ENCODE measurements around the gene APOBEC3B. TPM values are rescaled to one million over a fixed set of nuclear protein-coding genes. Genes with fewer than 3 reads are reported as not detected.
"Not testable (repeated sequence)": the region's sequence is repeated elsewhere in the genome, so short reads cannot be mapped to it uniquely, and the experiment has no call there.

Gene APOBEC3B
- total RNA-seq, 3 donors from 2014 or later, result 0.33 to 2.2 TPM; not detected in 1

DNA sequence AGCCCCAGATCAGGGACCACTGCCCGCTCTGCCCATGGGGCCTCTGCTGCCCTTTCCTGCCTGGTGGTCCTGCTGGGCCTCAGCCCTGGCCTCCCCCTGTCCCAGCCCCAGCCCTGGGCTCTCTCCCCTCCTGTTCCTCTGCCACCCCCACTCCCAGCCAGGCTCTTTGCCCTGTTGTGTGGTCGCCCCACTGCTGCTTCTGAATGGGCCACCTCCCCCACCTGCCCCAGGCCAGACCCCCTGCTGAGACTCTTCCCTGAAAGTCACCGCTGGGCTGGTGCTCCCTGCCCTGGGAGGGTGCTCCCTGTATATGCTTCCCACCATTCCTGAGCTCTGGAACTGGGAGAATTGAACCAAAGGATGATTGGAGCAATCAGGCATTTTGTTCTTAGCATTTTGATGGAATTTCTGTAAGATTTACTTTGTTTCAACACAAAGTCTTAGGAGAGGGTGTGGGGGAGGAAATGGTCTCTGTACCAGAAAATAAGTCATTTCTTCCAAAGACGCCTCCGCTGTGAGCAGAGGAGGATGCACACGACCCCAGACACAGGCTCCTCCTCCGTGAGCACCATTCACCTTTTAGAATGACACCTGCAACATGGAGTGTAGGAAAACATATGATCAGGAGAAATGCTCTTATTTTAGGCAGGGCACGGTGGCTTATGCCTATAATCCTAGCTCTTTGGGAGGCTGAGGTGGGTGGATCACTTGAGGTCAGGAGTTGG lies 5.2 kb downstream of the APOBEC3B start:
- Histone ChIP-seq H3K27ac (no peak overlapping the region), H3K4me3 (no peak overlapping the region), H3K27me3 (no peaks in the 10 kb centered on the region), H3K4me1 (peaks cover 0 to 3% of the 10 kb centered on the region in 2 donors), H3K36me3 (no peaks in the 10 kb centered on the region), H3K9me3 (no peaks in the 10 kb centered on the region)
- DNase-seq (ENCODE audit: low spot score in 2 of 2), result no peak
- intact Hi-C loops (cut with DNase I; ENCODE audit: low total_unique reads), result loop anchor here (10.0 kb wide), 1 partner anchor 123 kb away; no protein-coding TSS in a partner anchor
- TF ChIP-seq, protein P1, sequence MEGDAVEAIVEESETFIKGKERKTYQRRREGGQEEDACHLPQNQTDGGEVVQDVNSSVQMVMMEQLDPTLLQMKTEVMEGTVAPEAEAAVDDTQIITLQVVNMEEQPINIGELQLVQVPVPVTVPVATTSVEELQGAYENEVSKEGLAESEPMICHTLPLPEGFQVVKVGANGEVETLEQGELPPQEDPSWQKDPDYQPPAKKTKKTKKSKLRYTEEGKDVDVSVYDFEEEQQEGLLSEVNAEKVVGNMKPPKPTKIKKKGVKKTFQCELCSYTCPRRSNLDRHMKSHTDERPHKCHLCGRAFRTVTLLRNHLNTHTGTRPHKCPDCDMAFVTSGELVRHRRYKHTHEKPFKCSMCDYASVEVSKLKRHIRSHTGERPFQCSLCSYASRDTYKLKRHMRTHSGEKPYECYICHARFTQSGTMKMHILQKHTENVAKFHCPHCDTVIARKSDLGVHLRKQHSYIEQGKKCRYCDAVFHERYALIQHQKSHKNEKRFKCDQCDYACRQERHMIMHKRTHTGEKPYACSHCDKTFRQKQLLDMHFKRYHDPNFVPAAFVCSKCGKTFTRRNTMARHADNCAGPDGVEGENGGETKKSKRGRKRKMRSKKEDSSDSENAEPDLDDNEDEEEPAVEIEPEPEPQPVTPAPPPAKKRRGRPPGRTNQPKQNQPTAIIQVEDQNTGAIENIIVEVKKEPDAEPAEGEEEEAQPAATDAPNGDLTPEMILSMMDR (IDR thresholded peaks at IDR 0.05), result no peak
- TF ChIP-seq POLR2AphosphoS5 (IDR thresholded peaks at IDR 0.05), result no peak
- no peak for TF ChIP-seq POLR2A (IDR thresholded peaks at IDR 0.05)

DNA sequence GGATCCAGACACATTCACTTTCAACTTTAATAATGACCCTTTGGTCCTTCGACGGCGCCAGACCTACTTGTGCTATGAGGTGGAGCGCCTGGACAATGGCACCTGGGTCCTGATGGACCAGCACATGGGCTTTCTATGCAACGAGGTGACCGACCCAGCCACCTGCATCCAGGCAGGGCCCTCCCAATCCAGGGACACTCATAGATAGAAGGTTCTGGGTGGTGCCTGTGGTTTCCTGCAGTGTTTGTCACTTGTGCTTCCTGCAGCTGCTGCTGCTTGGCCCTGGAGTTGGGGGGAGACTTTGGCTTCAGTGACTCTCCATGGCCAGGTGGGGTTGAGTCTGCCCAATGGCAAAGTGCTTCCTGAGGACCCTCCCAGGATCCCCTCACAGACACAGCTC lies 7.3 kb downstream of the APOBEC3B start:
- TF ChIP-seq POLR2A (IDR thresholded peaks at IDR 0.05) (no peak), POLR2AphosphoS5 (IDR thresholded peaks at IDR 0.05) (no peak)
- TF ChIP-seq, protein P1 (IDR thresholded peaks at IDR 0.05), result no peak
- Histone ChIP-seq H3K36me3 (no peaks in the 10 kb centered on the region), H3K4me3 (no peak overlapping the region), H3K9me3 (no peaks in the 10 kb centered on the region), H3K27ac (no peak overlapping the region), H3K4me1 (no peaks in the 10 kb centered on the region), H3K27me3 (no peaks in the 10 kb centered on the region)
- intact Hi-C loops (cut with DNase I; ENCODE audit: low total_unique reads), result loop anchor here (10.0 kb wide), 1 partner anchor 125 kb away; no protein-coding TSS in a partner anchor
- no peak for DNase-seq (ENCODE audit: low spot score in 2 of 2)

DNA sequence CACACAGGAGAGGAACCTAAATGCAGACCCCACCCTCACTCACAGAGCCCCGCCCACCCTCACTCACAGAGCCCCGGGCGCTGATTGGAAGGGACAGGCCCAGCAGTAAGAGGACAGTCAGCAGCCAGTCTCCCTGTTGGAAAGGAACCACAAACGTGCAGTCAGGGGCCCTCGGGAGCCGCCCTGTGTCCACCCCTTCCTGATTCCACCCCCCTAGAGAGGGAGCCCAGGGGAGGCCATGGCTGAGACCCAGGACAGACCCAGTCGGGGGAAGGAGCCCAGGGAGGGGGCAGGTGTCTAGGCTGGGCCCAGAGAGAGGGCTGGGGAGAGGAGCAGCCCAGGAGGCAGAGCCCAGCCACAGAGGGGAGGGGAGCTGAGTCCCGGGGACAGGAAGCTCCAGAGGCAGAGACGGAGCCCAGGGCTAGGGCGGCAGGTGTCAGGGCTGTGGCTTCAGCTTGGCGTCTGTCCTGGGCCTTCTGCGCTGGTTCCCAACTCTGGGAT lies 10.8 kb downstream of the APOBEC3B start:
- H3K4me1 ChIP-seq; intact Hi-C loops (cut with DNase I; ENCODE audit: low total_unique reads): not testable (repeated sequence)

DNA sequence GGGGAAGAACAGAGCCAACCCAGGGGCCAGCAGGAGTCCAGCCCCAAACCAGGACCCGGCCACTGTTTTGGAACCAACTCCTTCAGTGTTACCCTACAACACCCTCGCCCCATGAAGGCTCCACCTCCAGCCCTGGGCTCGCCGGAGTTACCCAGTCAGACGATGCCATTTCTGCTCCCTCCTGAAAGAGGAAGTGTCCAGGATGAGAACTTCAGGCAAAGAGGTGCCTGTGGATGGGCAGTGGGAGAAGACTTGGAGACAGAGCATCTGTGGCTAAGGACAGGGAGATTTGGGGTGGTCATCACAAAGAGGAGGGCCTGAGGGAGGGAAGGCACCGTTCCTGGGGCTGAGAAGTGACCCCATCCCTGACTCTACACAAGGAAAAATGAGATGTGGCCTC lies 14.0 kb downstream of the APOBEC3B start:
- TF ChIP-seq POLR2AphosphoS5 (IDR thresholded peaks at IDR 0.05), result no peak
- TF ChIP-seq POLR2A (IDR thresholded peaks at IDR 0.05), result no peak
- TF ChIP-seq, protein P1 (IDR thresholded peaks at IDR 0.05), result no peak
- Histone ChIP-seq H3K27ac (no peak overlapping the region), H3K9me3 (no peaks in the 10 kb centered on the region), H3K27me3 (no peaks in the 10 kb centered on the region), H3K4me1 (no peaks in the 10 kb centered on the region), H3K4me3 (no peak overlapping the region), H3K36me3 (no peaks in the 10 kb centered on the region)
- peak in 1 of 2 donors; percentile 7 for DNase-seq (ENCODE audit: low spot score in 2 of 2)
- intact Hi-C loops (cut with DNase I; ENCODE audit: low total_unique reads), result no loop called here

More for the DNA sequence above, 10.8 kb downstream of the APOBEC3B start:
- not testable (repeated sequence) for H3K4me3 ChIP-seq, H3K9me3 ChIP-seq, H3K36me3 ChIP-seq, H3K27me3 ChIP-seq
- DNase-seq (ENCODE audit: low spot score in 2 of 2), result peak in 1 of 2 donors; percentile 16
- H3K27ac ChIP-seq, result peak overlapping the region; percentile 36 to 59

DNA sequence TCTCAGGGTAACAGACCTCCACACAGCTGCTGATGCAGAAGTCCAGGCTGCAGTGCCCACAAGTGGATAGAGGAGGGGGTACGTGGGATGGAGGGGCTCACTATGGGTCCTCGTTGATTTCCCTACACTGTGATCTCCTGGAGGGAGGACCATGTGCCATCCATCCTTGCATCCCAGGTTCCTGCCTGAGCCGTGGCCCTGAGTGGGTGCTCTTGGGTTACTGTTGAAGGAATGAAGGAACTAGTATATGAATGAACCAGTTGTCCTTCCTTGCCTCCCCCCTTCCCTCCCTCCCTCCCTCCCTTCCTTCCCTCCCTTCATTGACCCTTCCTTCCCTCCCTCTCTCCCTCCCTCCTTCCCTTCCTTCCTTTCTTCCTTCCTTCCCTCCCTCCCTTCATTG lies 15.4 kb downstream of the APOBEC3B start:
- intact Hi-C loops (cut with DNase I; ENCODE audit: low total_unique reads), result no loop called here
- Histone ChIP-seq H3K4me1 (no peaks in the 10 kb centered on the region), H3K9me3 (no peaks in the 10 kb centered on the region), H3K27me3 (no peaks in the 10 kb centered on the region), H3K27ac (no peak overlapping the region), H3K4me3 (no peak overlapping the region), H3K36me3 (no peaks in the 10 kb centered on the region)
- no peak for TF ChIP-seq POLR2A (IDR thresholded peaks at IDR 0.05)
- TF ChIP-seq POLR2AphosphoS5 (IDR thresholded peaks at IDR 0.05), result no peak
- TF ChIP-seq, protein P1 (IDR thresholded peaks at IDR 0.05), result no peak
- no peak for DNase-seq (ENCODE audit: low spot score in 2 of 2)

All from breast epithelium (tissue), 4 donors.